Bronchial epithelial cell (primary cell): ENCODE measurements around the gene CEBPE. TPM values are rescaled to one million over a fixed set of nuclear protein-coding genes. Genes with fewer than 3 reads are reported as not detected.

Source experiments
- DNase-seq: peaks from one replicate; pipeline ENCODE4 v3.0.0-alpha.2; 2010; ENCODE audit warnings: low read depth
- FAIRE-seq: peaks from 2 replicates; lab custom pipeline; 2011; peaks lifted over from hg19 to GRCh38; lab: Jason Lieb, UNC
- H3K27me3 ChIP-seq: 2 replicates; pipeline ENCODE4 v1.5.1; 2011; ENCODE audit warnings: low read length; ENCODE audit not compliant: control insufficient read depth, insufficient read depth
- H3K36me3 ChIP-seq: 2 replicates; pipeline ENCODE4 v1.5.1; 2011; ENCODE audit warnings: low read length; ENCODE audit not compliant: control insufficient read depth, insufficient read depth
- H3K4me3 ChIP-seq: 2 replicates; pipeline ENCODE4 v1.5.1; 2011; ENCODE audit warnings: mild to moderate bottlenecking, low read depth, low read length, control low read depth
- total RNA-seq: library from RNA; depleted of rRNA; stranded (reverse); fragments of >200 nt; gene quantifications from 2 replicates; pipeline ENCODE4 v1.2.1, GENCODE V29; 2014
- TF ChIP-seq, protein P1 (sequence below): IDR thresholded peaks from 2 replicates; pipeline ENCODE4 v1.5.1; 2011; ENCODE audit warnings: mild to moderate bottlenecking, moderate library complexity, low read length, control low read depth, inconsistent platforms; ENCODE audit not compliant: insufficient read depth, severe bottlenecking

CEBPE gene
- total RNA-seq, 1 donor from 2014 or later, result not detected

GRCh38 chr14:23119363-23120327 is 590 bp upstream of the CEBPE start:
- DNase-seq (no peak), FAIRE-seq (no peak)
- Histone ChIP-seq H3K36me3 (no peaks in the 10 kb centered on the region), H3K27me3 (no peaks in the 10 kb centered on the region), H3K4me3 (no peak overlapping the region)
- TF ChIP-seq, protein P1, sequence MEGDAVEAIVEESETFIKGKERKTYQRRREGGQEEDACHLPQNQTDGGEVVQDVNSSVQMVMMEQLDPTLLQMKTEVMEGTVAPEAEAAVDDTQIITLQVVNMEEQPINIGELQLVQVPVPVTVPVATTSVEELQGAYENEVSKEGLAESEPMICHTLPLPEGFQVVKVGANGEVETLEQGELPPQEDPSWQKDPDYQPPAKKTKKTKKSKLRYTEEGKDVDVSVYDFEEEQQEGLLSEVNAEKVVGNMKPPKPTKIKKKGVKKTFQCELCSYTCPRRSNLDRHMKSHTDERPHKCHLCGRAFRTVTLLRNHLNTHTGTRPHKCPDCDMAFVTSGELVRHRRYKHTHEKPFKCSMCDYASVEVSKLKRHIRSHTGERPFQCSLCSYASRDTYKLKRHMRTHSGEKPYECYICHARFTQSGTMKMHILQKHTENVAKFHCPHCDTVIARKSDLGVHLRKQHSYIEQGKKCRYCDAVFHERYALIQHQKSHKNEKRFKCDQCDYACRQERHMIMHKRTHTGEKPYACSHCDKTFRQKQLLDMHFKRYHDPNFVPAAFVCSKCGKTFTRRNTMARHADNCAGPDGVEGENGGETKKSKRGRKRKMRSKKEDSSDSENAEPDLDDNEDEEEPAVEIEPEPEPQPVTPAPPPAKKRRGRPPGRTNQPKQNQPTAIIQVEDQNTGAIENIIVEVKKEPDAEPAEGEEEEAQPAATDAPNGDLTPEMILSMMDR, result no peak

GRCh38 chr14:23117371-23118020 is 1.6 kb downstream of the CEBPE start:
- TF ChIP-seq, protein P1, result no peak
- H3K27me3 ChIP-seq, result no peaks in the 10 kb centered on the region
- no peak overlapping the region for H3K4me3 ChIP-seq
- DNase-seq, result no peak
- no peaks in the 10 kb centered on the region for H3K36me3 ChIP-seq
- FAIRE-seq, result no peak

DNA sequence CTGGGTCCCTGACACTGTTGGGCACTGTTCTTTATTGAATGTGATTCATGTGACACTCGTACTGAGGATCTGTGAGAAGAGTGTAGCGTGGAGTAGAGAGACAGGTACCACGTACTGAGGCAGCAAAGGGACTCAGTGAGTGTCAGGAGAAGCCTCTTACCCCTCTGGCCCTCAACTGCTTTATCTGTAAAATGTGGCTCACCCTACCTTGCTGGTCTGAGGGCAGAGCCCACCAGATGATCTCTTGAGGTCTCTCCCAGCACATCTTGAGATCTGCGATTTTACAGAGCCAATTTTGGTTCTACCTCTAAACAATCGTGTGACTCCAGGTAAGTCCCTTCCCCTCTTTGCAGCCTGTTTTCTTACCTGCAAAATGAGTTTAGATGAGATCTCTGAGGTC is 3.1 kb downstream of the CEBPE start:
- Histone ChIP-seq H3K27me3 (no peaks in the 10 kb centered on the region), H3K36me3 (no peaks in the 10 kb centered on the region), H3K4me3 (no peak overlapping the region)
- FAIRE-seq (no peak), DNase-seq (no peak)
- TF ChIP-seq, protein P1, result no peak

DNA sequence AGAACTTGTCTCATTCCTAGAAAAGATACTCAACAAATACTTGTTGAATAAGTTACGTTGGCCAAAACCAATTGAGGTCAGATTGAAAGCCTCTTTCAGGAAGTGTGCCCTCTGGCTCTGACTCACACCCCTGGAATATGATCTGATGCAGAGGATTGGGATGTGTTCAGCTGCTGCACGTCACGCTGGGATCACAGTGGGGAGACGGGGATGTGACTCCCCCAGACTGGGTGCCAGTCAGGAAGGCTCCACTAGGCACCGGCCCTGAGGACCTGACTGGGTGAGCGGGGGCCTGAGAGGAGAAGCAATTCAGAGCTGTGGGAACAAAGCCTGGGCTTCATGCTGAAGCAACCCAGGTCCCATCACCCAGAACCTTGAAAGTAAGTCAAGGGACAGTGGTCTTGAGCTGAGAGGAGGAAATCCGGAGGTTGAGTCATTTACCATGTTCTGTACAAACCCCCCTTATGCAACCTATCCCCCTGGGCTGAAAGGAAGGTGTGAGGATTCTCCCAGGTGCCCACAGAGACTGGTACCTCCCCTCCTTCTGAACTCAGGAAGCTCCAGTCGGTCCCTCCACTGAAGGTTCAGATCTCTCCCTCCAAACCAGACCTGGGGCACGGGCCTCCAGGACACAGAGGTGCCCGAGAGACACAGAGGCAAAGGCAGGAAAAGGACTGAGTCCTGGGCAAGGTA is 3.9 kb downstream of the CEBPE start:
- FAIRE-seq, result no peak
- TF ChIP-seq, protein P1, result no peak
- peak; percentile 97 for DNase-seq
- no peaks in the 10 kb centered on the region for H3K36me3 ChIP-seq
- peaks cover 2% of the 10 kb centered on the region for H3K27me3 ChIP-seq
- H3K4me3 ChIP-seq, result no peak overlapping the region

DNA sequence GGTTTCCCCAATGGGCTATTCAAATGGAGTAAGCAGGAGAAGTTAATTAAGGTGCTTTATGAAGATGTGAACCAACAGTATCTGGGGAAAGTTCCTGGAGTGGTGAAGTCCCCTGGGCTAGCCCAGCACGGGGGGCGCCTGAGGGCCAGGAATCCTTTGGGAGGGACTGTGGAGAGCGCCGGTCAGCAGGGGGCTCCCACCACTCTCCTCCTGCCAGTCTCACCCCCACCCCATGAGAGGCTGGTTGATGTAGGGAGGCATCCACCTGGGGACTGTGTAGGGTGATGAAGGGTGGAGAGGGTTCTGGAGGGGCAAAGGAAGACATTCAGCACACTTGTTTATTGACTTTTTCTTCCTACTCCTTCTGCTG is 4.4 kb downstream of the CEBPE start:
- Histone ChIP-seq H3K4me3 (no peak overlapping the region), H3K27me3 (peaks cover 2% of the 10 kb centered on the region), H3K36me3 (no peaks in the 10 kb centered on the region)
- no peak for FAIRE-seq
- DNase-seq, result no peak
- TF ChIP-seq, protein P1, result no peak
